CD14-positive monocyte (primary cell): ENCODE measurements around the gene CNTN5. TPM values are rescaled to one million over a fixed set of nuclear protein-coding genes. Genes with fewer than 3 reads are reported as not detected.

ENCODE experiments used
- DNase-seq, 3 donors: peaks; one replicate each; pipeline ENCODE4 v3.0.0-alpha.2; 2011 to 2022
- H2AFZ ChIP-seq: 2 replicates; pipeline ENCODE4 v1.6.0; 2012; ENCODE audit warnings: mild to moderate bottlenecking, low read depth, low read length, inconsistent platforms; ENCODE audit not compliant: insufficient read depth, poor library complexity, severe bottlenecking
- H3K27ac ChIP-seq, 2 donors: 1 replicate in 1 of 2; 2 replicates in 1 of 2; pipeline ENCODE4 v1.5.1; 2012 to 2013; ENCODE audit warnings: low read length in 2 of 2, control low read depth in 1 of 2, inconsistent platforms in 1 of 2, low read depth in 1 of 2, mild to moderate bottlenecking in 1 of 2
- H3K27me3 ChIP-seq, 2 donors: one replicate each; pipeline versions ENCODE4 v1.6.0 to v1.6.1; 2011 to 2013; ENCODE audit warnings: low read length in 2 of 2; ENCODE audit not compliant: control insufficient read depth in 2 of 2, insufficient read depth in 2 of 2
- H3K36me3 ChIP-seq, 2 donors: replicated peaks in 1 of 2; 1 replicate in 1 of 2; 2 replicates in 1 of 2; pipeline versions ENCODE4 v1.5.1 to v1.6.1; 2012 to 2013; ENCODE audit warnings: low read length in 2 of 2, control low read depth in 1 of 2, inconsistent platforms in 1 of 2, mild to moderate bottlenecking in 1 of 2; ENCODE audit not compliant: insufficient read depth in 2 of 2, control insufficient read depth in 1 of 2
- H3K4me1 ChIP-seq, 2 donors: 1 replicate in 1 of 2; 2 replicates in 1 of 2; pipeline versions ENCODE4 v1.5.1 to v1.6.1; 2012 to 2013; ENCODE audit warnings: low read length in 2 of 2, control low read depth in 1 of 2, inconsistent platforms in 1 of 2, mild to moderate bottlenecking in 1 of 2, moderate library complexity in 1 of 2; ENCODE audit not compliant: insufficient read depth in 2 of 2, control insufficient read depth in 1 of 2
- H3K4me2 ChIP-seq: replicated peaks from 2 replicates; pipeline ENCODE3; 2012; ENCODE audit warnings: low read length, moderate library complexity, mild to moderate bottlenecking; ENCODE audit not compliant: poor library complexity, severe bottlenecking; ENCODE audit errors: extremely low read depth
- H3K4me3 ChIP-seq, 3 experiments: fragments of 200-600 bp in 1 of 3; sonication (generic) in 1 of 3; replicated peaks in 1 of 3; 1 replicate in 2 of 3; 2 replicates in 1 of 3; pipeline ENCODE4 v1.5.1; 2011 to 2013; ENCODE audit warnings: low read length in 3 of 3, mild to moderate bottlenecking in 3 of 3, control low read depth in 2 of 3, low read depth in 2 of 3, inconsistent platforms in 1 of 3, moderate library complexity in 1 of 3
- H3K79me2 ChIP-seq: 2 replicates; pipeline ENCODE4 v1.6.0; 2012; ENCODE audit warnings: mild to moderate bottlenecking, control low read depth, inconsistent platforms, low read length, moderate library complexity; ENCODE audit not compliant: insufficient read depth
- H3K9ac ChIP-seq: 2 replicates; pipeline ENCODE4 v1.6.0; 2017; ENCODE audit warnings: low read length, mild to moderate bottlenecking; ENCODE audit not compliant: insufficient read depth, poor library complexity, severe bottlenecking
- H3K9me3 ChIP-seq, 2 donors: replicated peaks in 1 of 2; 1 replicate in 1 of 2; 2 replicates in 1 of 2; pipeline versions ENCODE4 v1.5.1 to v1.6.1; 2012 to 2013; ENCODE audit warnings: low read length in 2 of 2, control low read depth in 1 of 2; ENCODE audit not compliant: control insufficient read depth in 1 of 2, insufficient read depth in 1 of 2
- H4K20me1 ChIP-seq: 2 replicates; pipeline ENCODE4 v1.6.0; 2012; ENCODE audit warnings: mild to moderate bottlenecking, low read length, control low read depth, moderate library complexity; ENCODE audit not compliant: insufficient read depth
- H3K27ac Mint-ChIP-seq, 7 donors: one replicate each; pipeline ENCODE4 v1.8.0; 2020; ENCODE audit warnings: mild to moderate bottlenecking in 7 of 7, mixed read lengths in 7 of 7, moderate library complexity in 6 of 7, inconsistent platforms in 2 of 7
- H3K27me3 Mint-ChIP-seq, 3 donors: one replicate each; pipeline ENCODE4 v1.8.0; 2021 to 2022; ENCODE audit warnings: low read depth in 3 of 3, mild to moderate bottlenecking in 3 of 3, mixed read lengths in 3 of 3, moderate library complexity in 3 of 3, inconsistent platforms in 1 of 3
- H3K36me3 Mint-ChIP-seq, 2 donors: one replicate each; pipeline ENCODE4 v1.8.0; 2020; ENCODE audit warnings: mixed read lengths in 2 of 2, inconsistent platforms in 1 of 2, mild to moderate bottlenecking in 1 of 2
- H3K4me1 Mint-ChIP-seq: one replicate; pipeline ENCODE4 v1.8.0; 2020; ENCODE audit warnings: mild to moderate bottlenecking, mixed read lengths
- H3K4me3 Mint-ChIP-seq, 2 donors: one replicate each; pipeline ENCODE4 v1.8.0; 2020; ENCODE audit warnings: mild to moderate bottlenecking in 2 of 2, mixed read lengths in 2 of 2, moderate library complexity in 1 of 2
- H3K9me3 Mint-ChIP-seq, 7 donors: one replicate each; pipeline ENCODE4 v1.8.0; 2020 to 2022; ENCODE audit warnings: mixed read lengths in 7 of 7, mild to moderate bottlenecking in 6 of 7, moderate library complexity in 6 of 7, inconsistent platforms in 2 of 7
- WGBS: methylation state at CpG from one replicate; pipeline ENCODE4 v1.1.5; 2013; ENCODE audit warnings: missing lambda C conversion rate; ENCODE audit not compliant: insufficient coverage; 5-methylcytosine and 5-hydroxymethylcytosine counted together
- intact Hi-C, 2 donors: fragments of 100-400 bp; cut with micrococcal nuclease; formaldehyde crosslinking; loops; one replicate each; pipeline versions ENCODE4 v1.15.0 to v1.15.1; 2023
- polyA plus RNA-seq, 3 donors: library from polyadenylated mRNA; depleted of rRNA in 1 of 3; unstranded in 2 of 3; stranded (reverse) in 1 of 3; fragments of 300-500 nt in 2 of 3; fragments of >200 nt in 1 of 3; fragmentation: Illumina TruSeq in 2 of 3; gene quantifications; 1 replicate in 2 of 3; 2 replicates in 1 of 3; pipeline ENCODE4 v1.2.3, GENCODE V29; 2012 to 2021
- TF ChIP-seq, protein P1 (sequence below): fragments of 200-600 bp; IDR thresholded peaks from one replicate; pipeline ENCODE4 v1.8.0; 2022; ENCODE audit warnings: antibody characterized with exemption, mild to moderate bottlenecking

Gene CNTN5
- polyA plus RNA-seq, 3 donors, result not detected

DNA sequence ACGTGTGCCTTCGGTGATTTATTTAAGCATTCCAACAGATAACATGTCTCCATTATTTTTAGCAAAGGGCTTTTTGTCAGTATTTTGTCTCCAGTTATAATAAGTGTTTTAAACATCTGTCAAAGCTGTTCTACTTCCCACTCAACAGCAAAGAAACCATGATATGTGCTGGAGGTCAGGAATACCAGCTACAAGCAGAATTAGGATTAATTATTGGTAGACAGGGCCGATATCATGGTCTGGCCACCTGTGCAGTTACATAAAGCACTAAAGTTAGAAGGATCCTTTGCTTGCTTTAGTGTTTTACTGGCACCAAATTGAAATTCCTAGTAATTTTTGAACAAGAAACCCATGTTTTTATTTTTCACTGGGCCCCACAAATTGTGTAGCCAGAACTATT, 1075.1 kb downstream of the CNTN5 start:
- H3K9me3 Mint-ChIP-seq, result peaks cover 0 to 12% (median 4%) of the 10 kb centered on the region in 7 donors
- Histone ChIP-seq H4K20me1 (no peaks in the 10 kb centered on the region), H3K9me3 (peaks cover 13 to 21% of the 10 kb centered on the region in 2 donors), H3K4me1 (no peaks in the 10 kb centered on the region), H3K36me3 (no peaks in the 10 kb centered on the region), H3K4me2 (no peak overlapping the region), H3K9ac (no peak overlapping the region), H3K27me3 (no peaks in the 10 kb centered on the region), H3K27ac (no peak overlapping the region), H3K79me2 (no peaks in the 10 kb centered on the region), H2AFZ (no peak overlapping the region), H3K4me3 (no peak overlapping the region)
- intact Hi-C loops, result no loop called here
- TF ChIP-seq, protein P1, sequence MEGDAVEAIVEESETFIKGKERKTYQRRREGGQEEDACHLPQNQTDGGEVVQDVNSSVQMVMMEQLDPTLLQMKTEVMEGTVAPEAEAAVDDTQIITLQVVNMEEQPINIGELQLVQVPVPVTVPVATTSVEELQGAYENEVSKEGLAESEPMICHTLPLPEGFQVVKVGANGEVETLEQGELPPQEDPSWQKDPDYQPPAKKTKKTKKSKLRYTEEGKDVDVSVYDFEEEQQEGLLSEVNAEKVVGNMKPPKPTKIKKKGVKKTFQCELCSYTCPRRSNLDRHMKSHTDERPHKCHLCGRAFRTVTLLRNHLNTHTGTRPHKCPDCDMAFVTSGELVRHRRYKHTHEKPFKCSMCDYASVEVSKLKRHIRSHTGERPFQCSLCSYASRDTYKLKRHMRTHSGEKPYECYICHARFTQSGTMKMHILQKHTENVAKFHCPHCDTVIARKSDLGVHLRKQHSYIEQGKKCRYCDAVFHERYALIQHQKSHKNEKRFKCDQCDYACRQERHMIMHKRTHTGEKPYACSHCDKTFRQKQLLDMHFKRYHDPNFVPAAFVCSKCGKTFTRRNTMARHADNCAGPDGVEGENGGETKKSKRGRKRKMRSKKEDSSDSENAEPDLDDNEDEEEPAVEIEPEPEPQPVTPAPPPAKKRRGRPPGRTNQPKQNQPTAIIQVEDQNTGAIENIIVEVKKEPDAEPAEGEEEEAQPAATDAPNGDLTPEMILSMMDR, result no peak
- H3K36me3 Mint-ChIP-seq, result no peaks in the 10 kb centered on the region
- H3K27ac Mint-ChIP-seq, result no peak overlapping the region
- WGBS, result 71% methylated on average over 1 of the region's 3 CpGs
- no peak overlapping the region for H3K4me3 Mint-ChIP-seq
- DNase-seq, result no peak
- no peaks in the 10 kb centered on the region for H3K27me3 Mint-ChIP-seq
- no peaks in the 10 kb centered on the region for H3K4me1 Mint-ChIP-seq

DNA sequence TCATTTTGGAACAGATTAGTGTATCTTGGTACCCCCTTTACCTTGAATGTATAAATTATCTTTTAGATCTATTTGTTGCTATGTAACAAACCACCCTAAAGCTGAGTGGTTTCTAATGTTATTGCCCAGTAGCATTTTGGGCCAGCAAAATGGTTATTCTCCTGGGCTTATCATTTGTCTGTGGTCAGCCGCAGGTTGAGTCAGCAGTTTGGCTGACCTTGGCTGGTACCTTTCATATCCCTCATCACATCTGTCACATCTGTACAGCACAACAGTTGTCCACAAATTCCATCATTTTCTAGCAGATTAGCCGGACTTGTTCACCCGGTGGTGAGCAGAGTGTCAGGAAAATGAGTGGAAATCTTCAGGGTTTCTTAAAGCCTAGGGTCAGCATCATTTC, 1077.8 kb downstream of the CNTN5 start:
- Histone ChIP-seq H3K9me3 (peaks cover 2 to 15% of the 10 kb centered on the region in 2 donors), H2AFZ (no peak overlapping the region), H3K79me2 (no peaks in the 10 kb centered on the region), H3K4me1 (no peaks in the 10 kb centered on the region), H4K20me1 (no peaks in the 10 kb centered on the region), H3K9ac (no peak overlapping the region), H3K27ac (no peak overlapping the region), H3K36me3 (no peaks in the 10 kb centered on the region), H3K4me2 (no peak overlapping the region), H3K27me3 (no peaks in the 10 kb centered on the region), H3K4me3 (no peak overlapping the region)
- Mint-ChIP-seq H3K36me3 (no peaks in the 10 kb centered on the region), H3K27me3 (no peaks in the 10 kb centered on the region), H3K9me3 (peaks cover 1 to 9% (median 3%) of the 10 kb centered on the region in 7 donors), H3K4me1 (no peaks in the 10 kb centered on the region), H3K4me3 (no peak overlapping the region), H3K27ac (no peak overlapping the region)
- WGBS, result 100% methylated on average over 2 of the region's 3 CpGs
- no peak for DNase-seq
- intact Hi-C loops, result no loop called here
- TF ChIP-seq, protein P1, result no peak
